SH-SY5Y (cell line): Measurements from ENCODE around the gene SVIP.

ENCODE experiments used
- GATA2 ChIP-seq: IDR thresholded peaks from 2 replicates; pipeline ENCODE4 v1.6.1; 2011; ENCODE audit warnings: mild to moderate bottlenecking, low read depth, low read length
- GATA3 ChIP-seq: IDR thresholded peaks from 2 replicates; pipeline ENCODE4 v1.6.1; 2011; ENCODE audit warnings: low read depth, mild to moderate bottlenecking, low read length, moderate library complexity

DNA sequence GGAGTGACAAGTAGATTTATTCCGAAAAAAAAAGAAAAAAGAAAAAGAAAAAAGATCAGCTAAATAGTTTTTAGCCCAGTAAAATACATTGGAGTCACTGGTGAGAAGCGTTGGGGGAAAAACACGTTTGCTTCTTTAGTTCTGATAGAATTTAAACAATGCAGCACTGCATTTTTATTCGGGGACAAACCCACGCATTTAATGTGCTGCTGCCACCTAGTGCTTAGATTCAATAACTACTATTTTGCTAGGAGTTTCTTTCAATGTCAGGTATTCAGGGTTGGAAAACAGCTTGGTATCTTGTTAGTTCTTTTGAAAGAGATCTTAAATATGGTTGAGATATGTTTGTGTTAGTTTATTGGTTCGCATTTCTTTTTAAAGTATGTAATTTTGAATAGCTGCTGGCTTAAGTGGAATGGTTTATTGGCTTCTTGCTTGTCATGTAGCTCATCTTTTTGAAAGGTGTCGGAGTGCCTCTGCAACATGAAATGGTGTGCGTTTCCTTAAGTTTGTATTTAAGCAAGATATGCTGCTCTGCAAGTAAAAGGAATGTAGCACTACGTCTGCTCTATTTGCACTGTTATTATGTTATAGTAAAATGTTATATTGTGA lies 41.9 kb downstream of the SVIP start:
- TF ChIP-seq GATA2 (no peak), GATA3 (no peak)
